IPS-18a (cell line): Measurements from ENCODE around the gene IL13.
"Not testable (repeated sequence)": the region's sequence is repeated elsewhere in the genome, so short reads cannot be mapped to it uniquely, and the experiment has no call there.

Experiments
- H3K27ac ChIP-seq: one replicate; pipeline ENCODE4 v1.5.1; 2013; ENCODE audit warnings: low read length
- H3K27me3 ChIP-seq: one replicate; pipeline ENCODE4 v1.6.1; 2013; ENCODE audit warnings: mild to moderate bottlenecking, low read length; ENCODE audit not compliant: control insufficient read depth, insufficient read depth
- H3K36me3 ChIP-seq: one replicate; pipeline ENCODE4 v1.6.1; 2013; ENCODE audit warnings: low read depth, low read length; ENCODE audit not compliant: control insufficient read depth
- H3K4me1 ChIP-seq: one replicate; pipeline ENCODE4 v1.6.1; 2013; ENCODE audit warnings: low read depth, low read length; ENCODE audit not compliant: control insufficient read depth
- H3K4me3 ChIP-seq: one replicate; pipeline ENCODE4 v1.5.1; 2013; ENCODE audit warnings: low read length
- H3K9ac ChIP-seq: one replicate; pipeline ENCODE4 v1.6.1; 2013; ENCODE audit warnings: mild to moderate bottlenecking, low read length, moderate library complexity
- H3K9me3 ChIP-seq: one replicate; pipeline ENCODE4 v1.6.1; 2013; ENCODE audit warnings: low read depth, low read length; ENCODE audit not compliant: control insufficient read depth

IL13 gene

GRCh38 chr5:132686193-132686592, 28.2 kb downstream of the IL13 start:
- Histone ChIP-seq H3K9me3 (no peaks in the 10 kb centered on the region), H3K9ac (no peak overlapping the region), H3K4me1 (no peaks in the 10 kb centered on the region), H3K36me3 (no peaks in the 10 kb centered on the region), H3K4me3 (no peak overlapping the region), H3K27ac (no peak overlapping the region), H3K27me3 (no peaks in the 10 kb centered on the region)

DNA sequence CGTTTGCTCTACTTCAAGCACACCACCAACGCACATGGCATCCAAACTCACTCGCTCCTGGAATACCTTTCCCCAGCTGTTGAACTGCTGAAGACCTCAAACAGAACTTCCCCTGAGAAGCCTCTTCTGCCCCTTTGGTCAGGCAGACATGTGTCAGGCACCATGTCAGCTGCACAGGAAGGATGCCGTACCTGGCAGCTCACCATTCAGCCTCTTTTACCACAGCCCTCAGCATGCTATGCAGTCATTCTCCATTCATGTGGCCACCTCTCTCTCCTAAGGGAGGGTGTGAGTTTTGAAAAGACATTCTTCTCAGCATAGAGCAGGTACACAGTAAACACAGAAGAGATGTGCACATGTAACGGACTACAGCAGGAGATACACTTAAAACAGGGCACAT, 30.0 kb downstream of the IL13 start:
- Histone ChIP-seq H3K9ac (no peak overlapping the region), H3K27ac (no peak overlapping the region), H3K9me3 (no peaks in the 10 kb centered on the region), H3K4me3 (no peak overlapping the region), H3K27me3 (no peaks in the 10 kb centered on the region), H3K36me3 (no peaks in the 10 kb centered on the region), H3K4me1 (no peaks in the 10 kb centered on the region)

DNA sequence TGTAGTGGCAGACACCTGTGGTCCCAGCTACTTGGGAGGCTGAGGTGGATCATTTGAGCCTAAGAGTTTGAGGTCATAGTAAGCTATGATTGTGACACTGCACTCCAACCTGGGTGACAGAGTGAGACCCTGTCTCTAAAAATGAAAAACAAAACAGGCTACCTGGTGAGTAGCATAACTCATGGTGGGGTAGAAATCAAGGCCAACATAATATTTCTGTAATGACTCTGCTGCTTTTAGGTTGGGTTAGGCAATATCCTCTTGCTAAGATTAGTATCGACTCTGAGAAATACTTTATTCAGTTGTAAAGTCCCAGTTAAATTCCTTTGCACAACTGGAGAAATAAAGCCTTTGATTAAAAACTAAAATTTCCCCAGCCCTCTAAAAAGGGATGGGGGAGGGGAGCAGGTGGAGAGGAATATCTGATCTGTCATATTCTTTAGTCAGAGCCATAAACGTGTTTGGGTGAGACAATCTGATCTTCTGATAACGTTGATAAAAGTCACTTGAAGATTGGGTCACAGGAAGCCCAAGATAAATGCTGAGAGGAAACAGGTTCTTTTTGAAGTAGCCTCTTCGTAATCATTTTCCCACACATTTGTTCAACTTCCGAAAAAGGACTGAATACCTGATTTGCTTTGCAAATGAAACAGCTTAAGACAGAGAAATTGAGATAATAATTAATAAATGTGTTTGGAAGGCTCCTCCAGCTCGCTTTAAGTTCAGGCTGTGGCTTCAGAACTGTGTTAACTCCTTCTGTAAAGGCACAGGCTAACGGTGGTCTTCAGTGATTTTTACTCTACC, 30.8 kb downstream of the IL13 start:
- Histone ChIP-seq H3K4me3 (no peak overlapping the region), H3K27ac (no peak overlapping the region), H3K36me3 (no peaks in the 10 kb centered on the region), H3K27me3 (no peaks in the 10 kb centered on the region), H3K4me1 (no peaks in the 10 kb centered on the region), H3K9me3 (no peaks in the 10 kb centered on the region), H3K9ac (no peak overlapping the region)

DNA sequence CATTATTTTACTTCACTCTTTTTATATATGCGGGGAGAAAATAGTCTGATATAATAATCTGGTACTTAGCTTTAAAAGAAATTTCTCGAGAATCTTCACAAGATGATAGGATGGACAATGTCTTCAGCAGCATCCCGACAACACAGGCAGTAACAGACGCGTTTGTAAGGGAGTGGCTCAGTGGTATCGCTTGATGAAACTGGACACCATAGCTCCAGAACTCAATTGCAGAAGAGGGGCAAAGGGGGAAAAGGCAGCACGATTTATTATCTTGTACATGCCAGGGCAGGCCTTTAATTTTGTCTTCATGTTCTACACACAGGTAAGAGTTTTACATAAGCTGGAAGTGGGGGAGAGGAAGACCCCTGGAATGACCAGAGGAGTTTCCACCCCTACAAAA, 31.5 kb downstream of the IL13 start:
- Histone ChIP-seq H3K36me3 (no peaks in the 10 kb centered on the region), H3K27ac (no peak overlapping the region), H3K4me1 (no peaks in the 10 kb centered on the region), H3K4me3 (no peak overlapping the region), H3K9me3 (no peaks in the 10 kb centered on the region), H3K27me3 (no peaks in the 10 kb centered on the region), H3K9ac (no peak overlapping the region)

GRCh38 chr5:132690156-132690555, 32.2 kb downstream of the IL13 start:
- Histone ChIP-seq H3K4me3 (no peak overlapping the region), H3K9me3 (no peaks in the 10 kb centered on the region), H3K4me1 (no peaks in the 10 kb centered on the region), H3K9ac (no peak overlapping the region), H3K36me3 (no peaks in the 10 kb centered on the region), H3K27ac (no peak overlapping the region), H3K27me3 (no peaks in the 10 kb centered on the region)

DNA sequence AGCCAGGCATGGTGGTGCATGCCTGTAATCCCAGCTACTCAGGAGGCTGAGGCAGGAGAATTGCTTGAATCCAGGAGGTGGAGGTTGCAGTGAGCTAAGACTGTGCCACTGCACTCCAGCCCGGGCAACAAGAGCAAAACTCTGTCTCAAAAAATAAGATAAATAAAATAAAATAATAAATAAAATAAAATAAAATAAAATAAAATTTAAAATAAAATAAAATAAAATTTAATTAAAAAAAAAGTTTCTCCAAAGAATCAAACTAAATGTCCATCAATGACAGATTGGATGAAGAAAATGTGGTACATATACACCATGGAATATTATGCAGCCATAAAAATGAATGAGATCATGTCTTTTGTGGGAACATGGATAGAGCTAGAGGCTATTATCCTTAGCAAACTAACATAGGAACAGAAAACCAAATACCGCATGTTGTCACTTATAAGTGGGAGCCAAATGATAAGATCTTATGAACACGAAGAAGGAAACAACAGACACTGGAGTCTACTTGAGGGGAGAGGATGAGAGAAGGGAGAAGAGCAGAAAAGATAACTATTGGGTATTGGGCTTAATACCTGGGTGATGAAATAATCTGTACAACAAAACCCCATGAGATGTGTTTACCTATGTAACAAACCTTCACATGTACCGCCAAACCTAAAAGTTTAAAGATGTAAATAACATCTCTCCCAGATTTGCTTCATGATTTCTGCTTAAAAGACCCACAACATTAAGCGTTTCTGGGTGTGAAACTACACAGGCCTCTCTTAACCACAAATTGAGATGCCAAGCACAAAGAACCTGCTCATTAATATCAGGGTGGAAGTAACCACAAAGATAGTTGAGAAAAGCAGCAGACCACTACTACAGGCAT, 34.0 kb downstream of the IL13 start:
- not testable (repeated sequence) for H3K9me3 ChIP-seq, H3K27ac ChIP-seq, H3K4me1 ChIP-seq, H3K4me3 ChIP-seq, H3K27me3 ChIP-seq, H3K36me3 ChIP-seq, H3K9ac ChIP-seq

GRCh38 chr5:132692632-132692967, 34.6 kb downstream of the IL13 start:
- no peaks in the 10 kb centered on the region for H3K27me3 ChIP-seq
- no peaks in the 10 kb centered on the region for H3K9me3 ChIP-seq
- no peak overlapping the region for H3K4me3 ChIP-seq
- no peak overlapping the region for H3K9ac ChIP-seq
- no peak overlapping the region for H3K27ac ChIP-seq
- no peaks in the 10 kb centered on the region for H3K4me1 ChIP-seq
- H3K36me3 ChIP-seq = no peaks in the 10 kb centered on the region

- H3K36me3 ChIP-seq = peaks cover 15% of the 10 kb centered on the region
- no peaks in the 10 kb centered on the region for H3K4me1 ChIP-seq
- no peaks in the 10 kb centered on the region for H3K27me3 ChIP-seq
- H3K9ac ChIP-seq = no peak overlapping the region
- H3K9me3 ChIP-seq = no peaks in the 10 kb centered on the region
- no peak overlapping the region for H3K4me3 ChIP-seq
- H3K27ac ChIP-seq = no peak overlapping the region
Observed at GRCh38 chr5:132695956-132696355, 38.0 kb downstream of the IL13 start.

GRCh38 chr5:132704875-132705274, 46.9 kb downstream of the IL13 start:
- no peaks in the 10 kb centered on the region for H3K27me3 ChIP-seq

GRCh38 chr5:132708645-132709044, 50.7 kb downstream of the IL13 start:
- no peaks in the 10 kb centered on the region for H3K4me1 ChIP-seq
- no peaks in the 10 kb centered on the region for H3K36me3 ChIP-seq
- no peaks in the 10 kb centered on the region for H3K9me3 ChIP-seq
- no peak overlapping the region for H3K9ac ChIP-seq
- H3K27ac ChIP-seq = no peak overlapping the region
- no peak overlapping the region for H3K4me3 ChIP-seq
- no peaks in the 10 kb centered on the region for H3K27me3 ChIP-seq

More at GRCh38 chr5:132704875-132705274, 46.9 kb downstream of the IL13 start:
- Histone ChIP-seq H3K27ac (no peak overlapping the region), H3K36me3 (peaks cover 9% of the 10 kb centered on the region), H3K4me1 (no peaks in the 10 kb centered on the region), H3K9me3 (no peaks in the 10 kb centered on the region), H3K4me3 (no peak overlapping the region), H3K9ac (no peak overlapping the region)
